Chondrocyte (in vitro differentiated cells): ENCODE results near the gene SLC18B1. TPM values are rescaled to one million over a fixed set of nuclear protein-coding genes. Genes with fewer than 3 reads are reported as not detected.

Experiments used
- DNase-seq: peaks from one replicate; pipeline ENCODE4 v3.0.0; 2021; ENCODE audit warnings: mixed read lengths, low spot score
- H3K27ac Mint-ChIP-seq: one replicate; pipeline ENCODE4 v1.8.0; 2021; ENCODE audit warnings: mild to moderate bottlenecking, moderate library complexity, mixed read lengths; ENCODE audit not compliant: unreplicated experiment
- H3K27me3 Mint-ChIP-seq: 2 replicates; pipeline ENCODE4 v1.8.0; 2021; ENCODE audit warnings: low read depth, mixed read lengths
- H3K36me3 Mint-ChIP-seq: 2 replicates; pipeline ENCODE4 v1.8.0; 2021; ENCODE audit warnings: low read depth, mixed read lengths
- H3K4me1 Mint-ChIP-seq: 2 replicates; pipeline ENCODE4 v1.8.0; 2021; ENCODE audit warnings: low read depth, mild to moderate bottlenecking, mixed read lengths
- H3K4me3 Mint-ChIP-seq: one replicate; pipeline ENCODE4 v1.8.0; 2021; ENCODE audit warnings: mild to moderate bottlenecking, moderate library complexity, mixed read lengths; ENCODE audit not compliant: unreplicated experiment
- H3K9me3 Mint-ChIP-seq: 2 replicates; pipeline ENCODE4 v1.8.0; 2021; ENCODE audit warnings: low read depth, mixed read lengths
- CTCF ChIP-seq: fragments of 200-600 bp; sonication (generic); IDR thresholded peaks from 2 replicates; pipeline ENCODE4 v1.5.0; 2021; ENCODE audit warnings: antibody characterized with exemption, mild to moderate bottlenecking, moderate library complexity
- total RNA-seq: library from RNA; stranded (reverse); gene quantifications from 3 replicates; pipeline ENCODE4 v1.2.1, GENCODE V29; 2021

SLC18B1 gene
- total RNA-seq, 1 donor from 2014 or later: 2.4 TPM

DNA sequence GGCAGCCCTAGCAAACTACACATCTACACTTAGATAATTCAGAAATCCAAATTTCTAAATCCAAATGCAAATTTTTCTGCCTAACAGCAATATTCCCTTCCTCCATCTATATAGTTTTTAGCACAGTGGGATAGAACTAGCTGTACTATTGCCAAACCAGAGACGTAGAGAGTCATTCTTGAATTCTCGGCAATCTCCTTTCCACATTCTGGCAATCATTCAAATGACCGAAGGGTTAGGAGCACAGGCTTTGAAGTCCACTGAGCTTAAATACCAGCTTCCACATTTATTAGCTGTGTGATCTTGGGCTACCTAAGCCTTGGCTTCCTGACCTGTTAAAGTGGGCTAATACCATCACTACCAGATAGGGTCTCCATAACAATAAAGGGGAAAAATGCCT lies 12.8 kb upstream of the SLC18B1 start:
- H3K27me3 Mint-ChIP-seq: peaks cover 10% of the 10 kb centered on the region
- no peak overlapping the region for H3K4me3 Mint-ChIP-seq
- H3K36me3 Mint-ChIP-seq: peaks cover 18% of the 10 kb centered on the region
- TF ChIP-seq CTCF: no peak
- H3K27ac Mint-ChIP-seq: no peak overlapping the region
- H3K4me1 Mint-ChIP-seq: peaks cover 26% of the 10 kb centered on the region
- no peaks in the 10 kb centered on the region for H3K9me3 Mint-ChIP-seq
- no peak for DNase-seq

DNA sequence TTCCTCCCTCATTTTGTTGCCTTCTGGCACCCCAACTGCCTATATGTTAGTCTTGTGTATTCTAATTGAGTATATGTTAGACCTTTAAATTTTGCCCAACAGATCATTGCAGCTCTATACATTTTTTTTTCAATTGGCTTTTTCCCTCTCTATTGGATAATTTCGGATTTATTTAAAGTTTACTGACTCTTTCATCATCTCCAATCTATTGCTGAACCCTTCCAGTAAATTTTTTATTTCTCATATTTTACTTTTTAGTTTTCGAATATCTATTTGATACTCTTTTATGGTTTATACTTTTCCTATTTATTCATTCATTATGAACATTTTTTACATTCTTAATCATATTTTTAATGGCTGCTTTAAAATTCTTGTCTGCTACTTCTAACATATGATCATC lies 7.1 kb upstream of the SLC18B1 start:
- no peak for DNase-seq
- Mint-ChIP-seq H3K4me3 (no peak overlapping the region), H3K9me3 (peaks cover 18% of the 10 kb centered on the region), H3K4me1 (no peaks in the 10 kb centered on the region), H3K36me3 (peaks cover 8% of the 10 kb centered on the region), H3K27ac (no peak overlapping the region), H3K27me3 (peaks cover 16% of the 10 kb centered on the region)
- no peak for TF ChIP-seq CTCF

DNA sequence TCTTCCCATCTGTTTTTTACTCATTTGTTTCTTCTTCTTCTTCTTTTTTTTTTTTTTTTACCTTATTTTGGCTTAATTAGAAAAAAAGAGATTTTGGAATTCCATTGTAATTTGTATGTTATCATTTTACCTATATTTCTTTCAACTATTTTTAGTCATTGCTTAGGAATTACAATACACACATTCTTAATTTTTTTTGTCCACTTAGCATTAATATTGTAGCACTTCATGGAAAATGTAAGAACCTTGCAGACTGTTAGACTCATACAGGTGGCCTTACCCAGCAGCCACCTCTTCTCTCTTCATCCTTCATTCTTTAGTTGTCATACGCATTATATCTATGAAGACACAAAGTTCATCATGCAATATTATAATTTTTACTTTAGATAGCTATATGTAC lies 5.8 kb upstream of the SLC18B1 start:
- Mint-ChIP-seq H3K27ac (no peak overlapping the region), H3K36me3 (peaks cover 8% of the 10 kb centered on the region), H3K9me3 (peaks cover 18% of the 10 kb centered on the region), H3K27me3 (peaks cover 11% of the 10 kb centered on the region), H3K4me1 (no peaks in the 10 kb centered on the region), H3K4me3 (no peak overlapping the region)
- no peak for DNase-seq
- no peak for TF ChIP-seq CTCF

GRCh38 chr6:132800656-132801055 lies 2.2 kb upstream of the SLC18B1 start:
- TF ChIP-seq CTCF: no peak
- Mint-ChIP-seq H3K4me1 (peaks cover 9% of the 10 kb centered on the region), H3K4me3 (no peak overlapping the region)

GRCh38 chr6:132798869-132799538 lies 567 bp upstream of the SLC18B1 start:
- H3K36me3 Mint-ChIP-seq: peaks cover 3% of the 10 kb centered on the region
- no peak overlapping the region for H3K27ac Mint-ChIP-seq
- no peak for DNase-seq
- peaks cover 9% of the 10 kb centered on the region for H3K4me1 Mint-ChIP-seq
- peaks cover 2% of the 10 kb centered on the region for H3K27me3 Mint-ChIP-seq
- H3K9me3 Mint-ChIP-seq: peaks cover 10% of the 10 kb centered on the region
- H3K4me3 Mint-ChIP-seq: peak overlapping the region; percentile 77
- TF ChIP-seq CTCF: no peak

More at GRCh38 chr6:132800656-132801055, 2.2 kb upstream of the SLC18B1 start:
- DNase-seq: no peak
- H3K27me3 Mint-ChIP-seq: peaks cover 9% of the 10 kb centered on the region
- peaks cover 8% of the 10 kb centered on the region for H3K36me3 Mint-ChIP-seq
- H3K27ac Mint-ChIP-seq: no peak overlapping the region
- H3K9me3 Mint-ChIP-seq: peaks cover 18% of the 10 kb centered on the region
